Sciatic nerve (tissue), 2 donors: ENCODE measurements around the gene SHANK1. TPM values are rescaled to one million over a fixed set of nuclear protein-coding genes. Genes with fewer than 3 reads are reported as not detected.
"Not testable (repeated sequence)": the region's sequence is repeated elsewhere in the genome, so short reads cannot be mapped to it uniquely, and the experiment has no call there.

Source experiments
- ATAC-seq: fragments of 200-7000 bp; cut with Tn5 transposase; one replicate; pipeline ENCODE4 v1.9.1; 2020; ENCODE audit warnings: mild to moderate bottlenecking, moderate library complexity
- DNase-seq: peaks from one replicate; pipeline ENCODE4 v3.0.0-alpha.2; 2020; ENCODE audit warnings: low spot score
- intact Hi-C: fragments of 100-400 bp; cut with DNase I; formaldehyde crosslinking; loops from one replicate; pipeline ENCODE4 v1.14.2; 2022
- total RNA-seq: library from RNA; stranded (reverse); fragmentation: NEBNext Ultra II Directional; extraction: Animal tissue kit (Norgen Biotek cat#: 25700); gene quantifications from one replicate; pipeline ENCODE4 v1.2.1, GENCODE V29; 2021
- donor health status: DM: no; HTN: no; CAD: no.
- donor health status: DM: no; HTN: no; CAD: no.

Gene SHANK1
- total RNA-seq, result 1.4 TPM

DNA sequence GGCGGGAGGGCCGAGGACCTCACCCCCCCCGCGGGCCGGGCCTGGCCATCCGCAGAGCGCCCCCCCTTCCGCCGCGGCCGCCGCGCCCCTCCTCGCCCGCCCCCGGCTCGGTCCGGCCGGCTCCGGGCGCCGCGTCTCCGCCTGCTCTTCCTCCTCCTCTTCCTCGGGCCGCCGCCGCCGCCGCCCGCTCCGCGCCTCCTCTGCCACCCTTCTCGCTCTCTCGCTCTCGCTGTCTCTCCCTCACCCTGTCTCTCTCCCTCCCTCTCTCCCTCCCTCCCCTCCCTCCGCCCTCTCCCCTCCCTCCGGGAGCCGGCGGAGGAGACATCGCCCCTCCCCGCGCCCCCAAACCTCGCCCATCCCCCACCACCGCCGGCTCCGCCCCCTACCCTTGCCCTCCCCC, at the start of gene SHANK1:
Gene SHANK1 (minus strand): TSS at position 237 of the 400 bp plus-strand sequence. CDS start 2,883 bp downstream, outside the sequence.
- ATAC-seq (no peak), DNase-seq (no peak)
- intact Hi-C loops, result no loop called here

DNA sequence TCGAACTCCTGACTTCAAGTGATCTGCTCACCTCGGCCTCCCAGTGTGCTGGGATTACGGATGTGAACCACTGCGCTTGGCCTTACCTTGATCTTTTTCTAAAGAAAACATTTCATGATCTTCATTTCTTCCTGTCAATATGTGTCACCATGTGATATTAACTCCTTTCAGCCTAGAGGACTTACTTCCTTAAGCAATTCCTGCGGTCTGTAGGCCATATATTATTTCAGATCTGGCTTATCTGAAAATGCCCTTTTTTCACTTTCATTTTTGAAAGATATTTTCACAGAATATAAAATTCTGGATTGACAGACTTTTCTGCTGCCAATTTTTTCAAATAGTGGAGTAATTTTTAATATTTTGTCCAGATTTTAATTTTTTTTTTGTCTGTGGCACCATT, 48.7 kb upstream of the SHANK1 start:
- ATAC-seq (no peak), DNase-seq (no peak)
- intact Hi-C loops, result no loop called here

GRCh38 chr19:50767263-50767662, 47.7 kb upstream of the SHANK1 start:
- DNase-seq, intact Hi-C loops, ATAC-seq: not testable (repeated sequence)

GRCh38 chr19:50766746-50767145, 47.1 kb upstream of the SHANK1 start:
- ATAC-seq, intact Hi-C loops, DNase-seq: not testable (repeated sequence)

DNA sequence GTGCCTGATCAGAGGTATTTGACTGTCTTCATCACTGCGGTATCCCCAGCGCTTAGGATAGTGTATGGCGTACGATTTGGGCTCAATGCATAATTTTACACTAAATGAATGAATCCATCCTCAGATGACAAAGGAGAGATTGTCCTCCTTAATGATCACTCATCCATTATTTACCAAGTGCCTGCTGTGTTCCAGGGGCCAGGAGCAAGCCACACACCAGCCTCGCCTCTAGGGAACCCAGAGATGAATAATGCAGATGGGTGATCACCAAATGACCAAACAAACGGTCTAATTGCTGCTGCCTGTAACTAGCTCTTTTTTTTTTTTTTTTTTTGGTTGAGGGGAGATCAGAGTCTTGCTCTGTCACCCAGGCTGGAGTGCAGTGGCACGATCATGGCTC, 44.8 kb upstream of the SHANK1 start:
- DNase-seq, result no peak
- intact Hi-C loops, result no loop called here
- ATAC-seq, result no peak

GRCh38 chr19:50763521-50763920, 43.9 kb upstream of the SHANK1 start:
- intact Hi-C loops, ATAC-seq, DNase-seq: not testable (repeated sequence)

GRCh38 chr19:50761501-50761900, 41.9 kb upstream of the SHANK1 start:
- intact Hi-C loops, ATAC-seq, DNase-seq: not testable (repeated sequence)

DNA sequence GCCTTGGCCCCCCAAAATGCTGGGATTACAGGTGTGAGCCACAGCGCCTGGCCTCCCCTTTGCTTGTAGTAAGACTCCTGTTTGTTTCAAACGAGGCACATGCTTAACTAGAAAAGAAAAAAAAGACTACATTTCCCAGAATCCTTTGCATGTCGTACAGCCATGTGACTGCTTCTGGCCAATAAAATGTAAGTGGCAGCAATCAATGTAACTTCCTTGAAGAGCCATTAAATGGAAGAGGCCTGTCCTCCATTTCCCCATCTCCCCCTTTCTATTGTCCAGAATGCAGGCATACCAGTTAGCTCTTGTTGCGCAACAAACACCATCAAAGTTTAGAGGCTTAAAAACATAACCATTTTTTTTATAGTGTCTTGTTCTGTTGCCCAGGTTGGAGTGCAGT, 40.3 kb upstream of the SHANK1 start:
- DNase-seq, result no peak
- intact Hi-C loops, result no loop called here
- ATAC-seq, result no peak

DNA sequence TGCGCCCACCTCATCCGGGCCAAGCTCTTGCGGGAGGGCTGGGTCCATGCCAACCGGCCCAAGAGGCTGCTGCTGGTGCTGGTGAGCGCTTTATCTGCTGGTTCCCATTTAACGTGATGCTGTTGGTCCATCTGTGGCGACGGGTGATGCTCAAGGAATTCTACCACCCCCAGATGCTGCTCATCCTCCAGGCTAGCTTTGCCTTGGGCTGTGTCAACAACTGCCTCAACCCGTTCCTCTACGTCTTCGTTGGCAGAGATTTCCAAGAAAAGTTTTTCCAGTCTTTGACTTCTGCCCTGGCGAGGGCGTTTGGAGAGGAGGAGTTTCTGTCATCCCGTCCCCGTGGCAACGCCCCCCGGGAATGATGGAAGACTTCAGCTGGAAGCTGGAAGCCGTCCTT, 39.5 kb upstream of the SHANK1 start:
- DNase-seq, ATAC-seq, intact Hi-C loops: not testable (repeated sequence)

DNA sequence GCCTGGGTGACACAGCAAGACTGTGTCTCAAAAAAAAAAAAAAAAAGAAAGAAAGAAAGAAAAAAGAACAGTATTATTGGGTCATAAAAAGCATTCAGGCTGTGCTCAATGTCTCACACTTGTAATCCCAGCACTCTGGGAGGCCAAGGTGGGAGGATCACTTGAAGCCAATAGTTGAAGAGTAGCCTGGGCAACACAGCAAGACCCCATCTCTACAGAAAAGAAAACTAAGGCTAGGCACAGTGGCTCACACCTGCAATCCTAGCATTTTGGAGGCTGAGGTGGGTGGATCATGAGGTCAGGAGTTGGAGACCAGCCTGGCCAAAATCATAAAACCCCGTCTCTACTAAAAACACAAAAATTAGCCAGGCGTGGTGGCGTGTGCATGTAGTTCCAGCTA, 38.0 kb upstream of the SHANK1 start:
- intact Hi-C loops, ATAC-seq, DNase-seq: not testable (repeated sequence)

- ATAC-seq, DNase-seq: not testable (repeated sequence)
These were observed 36.6 kb upstream of the SHANK1 start for GRCh38 chr19:50756244-50756643.

DNA sequence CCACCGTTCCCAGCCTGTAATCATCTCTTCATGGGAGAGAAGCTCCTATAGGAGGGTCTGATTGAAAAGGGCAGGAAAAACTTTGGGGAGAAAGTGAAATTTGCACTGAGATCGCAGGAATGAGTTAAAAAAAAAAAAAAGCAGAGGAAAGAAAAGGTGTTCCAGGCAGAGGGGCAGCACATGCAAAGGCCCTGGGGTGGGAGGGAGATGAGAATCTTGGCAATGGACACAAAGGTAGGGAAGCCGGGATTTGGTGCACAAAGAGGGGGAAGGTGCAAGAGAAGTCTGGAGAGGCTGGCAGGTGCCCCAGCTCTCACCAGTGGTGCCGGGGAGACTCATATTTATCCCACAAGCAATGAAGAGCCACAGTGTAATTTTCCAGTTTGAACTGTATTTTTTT, 34.3 kb upstream of the SHANK1 start:
- ATAC-seq, result no peak
- intact Hi-C loops, result no loop called here
- DNase-seq, result no peak

More at GRCh38 chr19:50756244-50756643, 36.6 kb upstream of the SHANK1 start:
- intact Hi-C loops, result not testable (repeated sequence)

GRCh38 chr19:50750010-50750409, 30.4 kb upstream of the SHANK1 start:
- no peak for DNase-seq
- intact Hi-C loops, result no loop called here
- ATAC-seq, result no peak

DNA sequence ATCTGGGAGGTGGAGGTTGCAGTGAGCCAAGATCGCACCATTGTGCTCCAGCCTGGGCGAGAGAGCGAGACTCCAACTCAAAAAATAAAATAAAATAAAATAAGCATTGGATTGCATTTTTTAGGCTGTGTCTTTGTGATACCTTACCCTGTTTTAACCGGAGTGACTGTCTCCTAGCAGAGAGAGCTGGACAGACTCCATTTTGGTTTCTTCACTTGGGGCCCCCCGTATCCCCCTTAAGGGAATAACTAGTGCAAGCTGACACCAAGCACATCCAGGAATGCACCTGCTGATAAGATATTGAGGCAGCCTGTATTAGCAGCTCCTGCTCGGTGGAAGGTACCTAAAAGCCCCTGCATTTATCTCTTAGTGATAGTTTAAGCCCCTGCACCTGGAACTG, 29.9 kb upstream of the SHANK1 start:
- ATAC-seq, result no peak
- DNase-seq, result no peak
- intact Hi-C loops, result no loop called here

- intact Hi-C loops, ATAC-seq, DNase-seq: not testable (repeated sequence)
These were observed 27.5 kb upstream of the SHANK1 start for GRCh38 chr19:50747141-50747540.

- intact Hi-C loops, result no loop called here
- DNase-seq, result no peak
These were observed 25.6 kb upstream of the SHANK1 start for GRCh38 chr19:50745221-50745620.

DNA sequence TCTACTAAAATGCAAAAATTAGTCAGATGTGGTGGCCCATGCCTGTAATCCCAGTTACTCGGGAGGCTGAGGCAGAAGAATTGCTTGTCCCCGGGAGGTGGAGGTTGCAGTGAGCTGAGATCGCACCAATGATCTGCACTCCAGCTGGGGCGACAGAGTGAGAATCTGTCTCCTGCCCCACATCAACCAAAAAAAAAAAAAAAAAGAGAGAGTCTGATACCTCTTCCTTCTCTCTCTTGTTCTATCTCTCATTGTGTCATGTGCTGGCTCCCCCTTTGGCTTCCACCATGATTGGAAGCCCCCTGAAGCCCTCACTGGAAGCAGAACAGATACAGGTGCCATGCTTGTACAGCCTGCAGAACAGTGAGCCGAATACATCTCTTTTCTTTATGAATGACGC, 23.9 kb upstream of the SHANK1 start:
- intact Hi-C loops, result no loop called here
- DNase-seq (no peak), ATAC-seq (no peak)

More at GRCh38 chr19:50745221-50745620, 25.6 kb upstream of the SHANK1 start:
- ATAC-seq, result no peak

DNA sequence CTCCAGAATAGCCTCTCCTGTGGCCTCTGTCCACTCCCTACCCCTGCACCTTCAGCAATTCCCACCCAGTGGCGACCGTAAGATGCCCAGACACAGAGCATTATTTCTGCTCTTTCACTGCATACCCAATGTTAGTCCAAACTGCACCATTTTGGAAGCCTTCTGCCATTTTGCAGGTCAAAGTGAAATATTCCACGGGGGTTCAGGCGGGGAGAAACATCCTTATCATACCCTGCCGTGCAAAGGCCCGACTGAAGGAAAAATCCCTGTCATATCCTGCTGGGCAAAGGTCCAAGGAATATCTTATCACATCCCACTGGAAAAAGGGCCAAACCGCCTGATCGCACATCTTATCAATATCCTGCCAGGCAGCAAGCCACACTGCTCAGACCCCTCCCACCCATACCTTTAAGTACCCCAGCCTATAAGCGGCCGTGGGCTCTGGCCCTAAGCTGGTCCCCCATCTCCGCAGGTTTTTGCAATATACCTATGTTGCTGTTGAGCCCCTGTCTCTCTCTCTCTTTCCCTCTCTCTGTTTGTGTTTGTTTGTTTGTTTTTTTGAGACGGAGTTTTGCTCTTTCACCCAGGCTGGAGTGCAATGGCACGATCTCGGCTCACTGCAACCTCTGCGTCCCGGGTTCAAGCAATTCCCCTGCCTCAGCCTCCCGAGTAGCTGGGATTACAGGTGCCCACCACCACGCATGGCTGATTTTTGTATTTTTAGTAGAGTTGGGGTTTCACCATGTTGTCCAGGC, 21.8 kb upstream of the SHANK1 start:
- ATAC-seq, result no peak

DNA sequence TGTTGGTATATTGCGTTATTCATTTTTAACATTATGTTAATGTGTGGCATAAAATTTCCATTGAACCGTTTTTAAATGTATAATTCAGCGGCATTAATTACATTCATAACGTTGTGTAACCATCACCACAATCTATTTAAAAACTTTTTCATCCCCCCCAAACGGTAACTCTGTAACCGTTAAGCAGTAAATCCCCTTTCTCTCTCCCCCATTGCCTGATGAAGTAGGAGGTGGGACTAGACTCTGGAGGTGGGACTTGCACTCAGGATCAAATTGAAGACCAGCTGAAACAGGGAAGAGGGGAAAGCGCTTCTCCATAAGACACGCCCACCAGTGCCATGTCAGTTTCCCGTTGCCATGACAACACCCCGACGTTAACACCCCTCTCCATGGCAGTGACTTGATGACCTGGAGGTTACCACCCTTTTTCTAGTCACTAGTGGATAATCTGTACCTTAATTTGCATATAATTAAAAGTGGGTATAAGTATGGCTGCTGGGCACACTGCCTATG, 20.4 kb upstream of the SHANK1 start:
- ATAC-seq (no peak), DNase-seq (no peak)
- intact Hi-C loops, result no loop called here

More for the DNA sequence above, 21.8 kb upstream of the SHANK1 start:
- intact Hi-C loops, result no loop called here
- DNase-seq, result no peak

DNA sequence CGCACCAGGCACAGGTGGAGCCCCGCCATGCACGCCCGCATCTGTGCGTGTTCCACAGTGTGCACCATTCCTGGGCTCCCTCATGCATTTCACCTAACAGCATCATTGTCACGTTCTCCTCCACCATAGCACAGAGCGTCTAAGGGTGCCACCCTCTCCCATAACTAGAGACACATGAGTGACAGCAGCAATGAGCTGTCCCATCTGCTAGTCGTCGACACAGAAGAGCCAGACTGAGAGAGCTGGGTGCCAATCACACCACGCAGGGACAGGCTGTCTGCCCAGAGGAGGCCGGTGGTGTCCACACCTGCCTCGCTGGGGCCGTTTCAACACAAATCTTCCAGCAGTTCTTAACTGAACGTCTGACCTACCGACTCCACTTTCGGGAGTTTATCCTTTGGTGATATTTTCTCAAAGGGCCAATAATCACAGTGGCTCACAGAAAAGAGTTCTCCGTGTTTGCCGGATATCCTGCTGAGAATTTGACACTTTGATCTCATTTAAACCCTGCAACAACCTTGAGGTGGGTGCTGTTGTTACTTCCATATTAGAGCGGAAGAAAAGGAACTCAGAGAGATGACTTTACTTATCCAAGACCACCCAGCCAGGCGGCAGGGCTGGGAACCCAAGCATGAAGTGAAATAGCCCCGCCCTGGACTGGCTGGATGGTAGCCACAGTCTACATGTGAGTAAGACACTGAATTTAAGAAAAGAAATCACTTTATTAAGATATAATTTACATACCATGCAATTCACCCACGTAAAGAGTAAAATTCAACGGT, 19.7 kb upstream of the SHANK1 start:
- intact Hi-C loops, result no loop called here
- no peak for DNase-seq
- ATAC-seq, result no peak
